Hepatocyte (in vitro differentiated cells): ENCODE data around the gene DPYD. TPM values are rescaled to one million over a fixed set of nuclear protein-coding genes. Genes with fewer than 3 reads are reported as not detected.

Experiments
- DNase-seq: peaks from one replicate; pipeline ENCODE4 v3.0.0-alpha.2; 2016; ENCODE audit warnings: low spot score
- H2AFZ ChIP-seq: fragments of 200-600 bp; sonication (generic); 2 replicates; pipeline ENCODE4 v1.6.0; 2016; ENCODE audit warnings: antibody characterized with exemption, mild to moderate bottlenecking
- H3K27ac ChIP-seq: fragments of 200-600 bp; sonication (generic); 2 replicates; pipeline ENCODE4 v1.5.1; 2016; ENCODE audit warnings: mild to moderate bottlenecking
- H3K27me3 ChIP-seq: fragments of 200-600 bp; sonication (generic); 2 replicates; pipeline ENCODE4 v1.6.1; 2016
- H3K36me3 ChIP-seq: fragments of 200-600 bp; sonication (generic); replicated peaks from 2 replicates; pipeline ENCODE4 v1.5.1; 2016; ENCODE audit warnings: low read depth; ENCODE audit not compliant: insufficient read depth
- H3K4me1 ChIP-seq: fragments of 200-600 bp; sonication (generic); 2 replicates; pipeline ENCODE4 v1.5.1; 2016; ENCODE audit warnings: mild to moderate bottlenecking, moderate library complexity; ENCODE audit not compliant: insufficient read depth
- H3K4me2 ChIP-seq: fragments of 200-600 bp; sonication (generic); 2 replicates; pipeline ENCODE4 v1.6.0; 2016
- H3K4me3 ChIP-seq: fragments of 200-600 bp; sonication (generic); 2 replicates; pipeline ENCODE4 v1.5.1; 2016; ENCODE audit warnings: mild to moderate bottlenecking
- H3K79me2 ChIP-seq: fragments of 200-600 bp; sonication (generic); 2 replicates; pipeline ENCODE4 v1.6.0; 2017; ENCODE audit warnings: mild to moderate bottlenecking
- H3K9me2 ChIP-seq: fragments of 200-600 bp; sonication (generic); replicated peaks from 2 replicates; pipeline ENCODE4 v1.6.0; 2017; ENCODE audit warnings: mild to moderate bottlenecking; ENCODE audit not compliant: insufficient read depth
- H3K9me3 ChIP-seq: fragments of 200-600 bp; sonication (generic); 2 replicates; pipeline ENCODE4 v1.5.1; 2016; ENCODE audit warnings: low read depth, mild to moderate bottlenecking
- H4K20me1 ChIP-seq: fragments of 200-600 bp; sonication (generic); 2 replicates; pipeline ENCODE4 v1.6.0; 2016; ENCODE audit warnings: mild to moderate bottlenecking; ENCODE audit not compliant: insufficient read depth, poor library complexity, severe bottlenecking
- CTCF ChIP-seq: fragments of 200-600 bp; sonication (generic); IDR thresholded peaks from 2 replicates; pipeline ENCODE4 v1.5.1; 2016; ENCODE audit warnings: antibody characterized with exemption, mild to moderate bottlenecking; ENCODE audit not compliant: poor library complexity
- EZH2 ChIP-seq: fragments of 200-600 bp; sonication (generic); IDR thresholded peaks from 2 replicates; pipeline ENCODE4 v1.6.1; 2016; ENCODE audit warnings: antibody characterized with exemption, mild to moderate bottlenecking, borderline replicate concordance
- EZH2phosphoT487 ChIP-seq: fragments of 200-600 bp; sonication (generic); IDR thresholded peaks from one replicate; pipeline ENCODE4 v1.6.1; 2018; ENCODE audit warnings: antibody characterized with exemption, mild to moderate bottlenecking, low read depth, moderate library complexity; ENCODE audit not compliant: unreplicated experiment, severe bottlenecking
- WGBS: methylation state at CpG from one replicate; pipeline ENCODE4 v1.1.6; 2016; ENCODE audit warnings: low lambda C conversion rate; ENCODE audit errors: missing lambda C conversion rate; 5-methylcytosine and 5-hydroxymethylcytosine counted together
- polyA plus RNA-seq: library from polyadenylated mRNA; unstranded; fragments of >200 nt; fragmentation: Nextera tagmentation; extraction: Ambion mirVana; gene quantifications from 2 replicates; pipeline ENCODE4 v1.2.1, GENCODE V29; 2016
- total RNA-seq: library from RNA; depleted of rRNA; stranded (reverse); fragments of >200 nt; gene quantifications from 2 replicates; pipeline ENCODE4 v1.2.3, GENCODE V29; 2014

DPYD gene
- total and polyA plus RNA-seq, 2 experiments from 2014 or later, result 7.5 to 21.8 TPM

GRCh38 chr1:97073936-97074335 lies 846.9 kb downstream of the DPYD start:
- 78% methylated on average over 2 of the region's 2 CpGs for whole genome bisulfite sequencing
- H3K4me2 ChIP-seq, result no peak overlapping the region
- TF ChIP-seq EZH2phosphoT487 (no peak), CTCF (no peak), EZH2 (no peak)
- H3K4me3 ChIP-seq, result no peak overlapping the region
- no peaks in the 10 kb centered on the region for H3K4me1 ChIP-seq
- no peak for DNase-seq
- no peaks in the 10 kb centered on the region for H3K27me3 ChIP-seq
- H3K9me2 ChIP-seq, result no peaks in the 10 kb centered on the region
- no peaks in the 10 kb centered on the region for H4K20me1 ChIP-seq
- no peaks in the 10 kb centered on the region for H3K79me2 ChIP-seq
- no peak overlapping the region for H3K27ac ChIP-seq
- no peak overlapping the region for H2AFZ ChIP-seq
- no peaks in the 10 kb centered on the region for H3K9me3 ChIP-seq
- no peaks in the 10 kb centered on the region for H3K36me3 ChIP-seq

- Histone ChIP-seq H3K27ac (no peak overlapping the region), H2AFZ (no peak overlapping the region), H3K36me3 (no peaks in the 10 kb centered on the region), H3K9me3 (no peaks in the 10 kb centered on the region), H3K4me3 (no peak overlapping the region), H3K4me2 (no peak overlapping the region), H3K79me2 (no peaks in the 10 kb centered on the region), H3K4me1 (no peaks in the 10 kb centered on the region), H4K20me1 (no peaks in the 10 kb centered on the region), H3K9me2 (no peaks in the 10 kb centered on the region), H3K27me3 (no peaks in the 10 kb centered on the region)
- no peak for DNase-seq
- no peak for TF ChIP-seq CTCF
- TF ChIP-seq EZH2phosphoT487, result no peak
- no peak for TF ChIP-seq EZH2
Measured at GRCh38 chr1:97073169-97073568, 847.7 kb downstream of the DPYD start.

GRCh38 chr1:97071173-97071572 lies 849.7 kb downstream of the DPYD start:
- H3K36me3 ChIP-seq, result no peaks in the 10 kb centered on the region
- no peak overlapping the region for H3K4me2 ChIP-seq
- H3K27ac ChIP-seq, result no peak overlapping the region
- no peaks in the 10 kb centered on the region for H3K4me1 ChIP-seq
- no peaks in the 10 kb centered on the region for H3K27me3 ChIP-seq
- H2AFZ ChIP-seq, result no peak overlapping the region
- TF ChIP-seq CTCF, result no peak
- H3K9me2 ChIP-seq, result no peaks in the 10 kb centered on the region
- H3K9me3 ChIP-seq, result no peaks in the 10 kb centered on the region
- WGBS, result 85% methylated on average over 3 of the region's 3 CpGs
- no peaks in the 10 kb centered on the region for H4K20me1 ChIP-seq
- no peaks in the 10 kb centered on the region for H3K79me2 ChIP-seq
- no peak overlapping the region for H3K4me3 ChIP-seq
- no peak for DNase-seq

- no peak for DNase-seq
- H3K4me3 ChIP-seq, result no peak overlapping the region
- no peaks in the 10 kb centered on the region for H3K27me3 ChIP-seq
- H3K4me2 ChIP-seq, result no peak overlapping the region
- H3K27ac ChIP-seq, result no peak overlapping the region
- no peak overlapping the region for H2AFZ ChIP-seq
- TF ChIP-seq EZH2 (no peak), EZH2phosphoT487 (no peak), CTCF (no peak)
- no peaks in the 10 kb centered on the region for H3K36me3 ChIP-seq
- H4K20me1 ChIP-seq, result no peaks in the 10 kb centered on the region
- no peaks in the 10 kb centered on the region for H3K79me2 ChIP-seq
- H3K9me2 ChIP-seq, result no peaks in the 10 kb centered on the region
- no peaks in the 10 kb centered on the region for H3K4me1 ChIP-seq
- 93% methylated on average over 4 of the region's 4 CpGs for whole genome bisulfite sequencing
- no peaks in the 10 kb centered on the region for H3K9me3 ChIP-seq
Measured at GRCh38 chr1:97070376-97070775, 850.5 kb downstream of the DPYD start.
